ENCODE measurements around the gene RGS2.

RGS2 gene

GRCh38 chr1:192768463-192768862, 40.4 kb upstream of the RGS2 start (continued):
- TF ChIP-seq ZNF843 (tag by site-specific recombination; IDR thresholded peaks at IDR 0.05), result no peak

DNA sequence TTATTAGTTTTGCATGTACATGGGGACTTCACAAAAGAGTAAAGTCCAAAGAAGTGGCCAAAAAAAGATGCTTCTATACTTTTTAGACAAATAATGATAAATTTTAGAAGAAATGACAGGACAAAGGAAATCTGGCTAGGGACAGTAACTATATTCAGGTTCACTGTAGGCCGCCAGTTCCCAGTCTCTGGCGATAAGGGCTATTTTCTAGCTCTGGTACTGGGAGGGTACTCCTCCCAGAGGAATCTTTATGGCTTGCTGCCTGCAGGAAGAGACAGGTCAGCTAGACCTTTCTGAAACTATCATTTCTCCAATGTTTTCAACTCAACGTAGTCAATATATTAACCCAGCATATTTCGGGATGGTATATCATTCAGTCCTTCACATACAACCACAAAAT, 37.5 kb upstream of the RGS2 start:
- H3K27ac ChIP-seq (ENCODE audit: extremely low read depth, low read depth, low read length), result no peak overlapping the region
- ChIA-PET CTCF (interaction anchor here (0.6 kb wide), 2 partner anchors 10 to 235 kb away, joined by 3 read pairs; no protein-coding TSS in a partner anchor), POLR2A (no interaction called here)
- TF ChIP-seq ZFHX2 (tag by site-specific recombination; conservative IDR thresholded peaks at IDR 0.05) (no peak), ZNF529 (tag by site-specific recombination; IDR thresholded peaks at IDR 0.05; ENCODE audit: insufficient replicate concordance) (no peak), ZXDB (tag by site-specific recombination; IDR thresholded peaks at IDR 0.05) (no peak), ZNF248 (tag by site-specific recombination; IDR thresholded peaks at IDR 0.05) (no peak), ZNF175 (tag by site-specific recombination; IDR thresholded peaks at IDR 0.05) (no peak), ZNF155 (tag by site-specific recombination; IDR thresholded peaks at IDR 0.05) (no peak), ZBTB8A (tag by site-specific recombination; IDR thresholded peaks at IDR 0.05) (no peak), ZNF169 (tag by site-specific recombination; IDR thresholded peaks at IDR 0.05) (no peak), ZNF394 (tag by site-specific recombination; IDR thresholded peaks at IDR 0.05; ENCODE audit: borderline replicate concordance) (no peak), ZNF558 (tag by site-specific recombination; IDR thresholded peaks at IDR 0.05) (no peak), KLF10 (tag by site-specific recombination; IDR thresholded peaks at IDR 0.05) (no peak), ZNF514 (tag by site-specific recombination; IDR thresholded peaks at IDR 0.05) (no peak), ZBTB20 (tag by site-specific recombination; IDR thresholded peaks at IDR 0.05) (no peak), ZNF132 (tag by site-specific recombination; IDR thresholded peaks at IDR 0.05; ENCODE audit: borderline replicate concordance) (no peak), ZNF324 (tag by site-specific recombination; IDR thresholded peaks at IDR 0.05) (no peak), HOXC10 (CRISPR knock-in tag; IDR thresholded peaks at IDR 0.05) (no peak), BCL11B (tag by site-specific recombination; IDR thresholded peaks at IDR 0.05; ENCODE audit: low read depth) (no peak), ZSCAN30 (tag by site-specific recombination; IDR thresholded peaks at IDR 0.05) (no peak)
- TF ChIP-seq, protein P1, sequence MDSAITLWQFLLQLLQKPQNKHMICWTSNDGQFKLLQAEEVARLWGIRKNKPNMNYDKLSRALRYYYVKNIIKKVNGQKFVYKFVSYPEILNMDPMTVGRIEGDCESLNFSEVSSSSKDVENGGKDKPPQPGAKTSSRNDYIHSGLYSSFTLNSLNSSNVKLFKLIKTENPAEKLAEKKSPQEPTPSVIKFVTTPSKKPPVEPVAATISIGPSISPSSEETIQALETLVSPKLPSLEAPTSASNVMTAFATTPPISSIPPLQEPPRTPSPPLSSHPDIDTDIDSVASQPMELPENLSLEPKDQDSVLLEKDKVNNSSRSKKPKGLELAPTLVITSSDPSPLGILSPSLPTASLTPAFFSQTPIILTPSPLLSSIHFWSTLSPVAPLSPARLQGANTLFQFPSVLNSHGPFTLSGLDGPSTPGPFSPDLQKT (IDR thresholded peaks at IDR 0.05; ENCODE audit: borderline replicate concordance, low read depth, low read length), result no peak
- no peaks in the 10 kb centered on the region for H3K36me3 ChIP-seq (ENCODE audit: control insufficient read depth in 2 of 2, insufficient read depth in 1 of 2, low read length in 2 of 2)
- H3K9me3 ChIP-seq (ENCODE audit: control insufficient read depth, insufficient read depth, low read depth, low read length), result no peaks in the 10 kb centered on the region
- no peaks in the 10 kb centered on the region for H3K4me1 ChIP-seq (ENCODE audit: control insufficient read depth, insufficient read depth, low read length)
- H3K4me3 ChIP-seq (ENCODE audit: low read depth, low read length), result no peak overlapping the region

- ChIA-PET POLR2A (no interaction called here), CTCF (no interaction called here)
- H3K36me3 ChIP-seq (ENCODE audit: control insufficient read depth in 2 of 2, insufficient read depth in 1 of 2, low read length in 2 of 2), result no peaks in the 10 kb centered on the region
- no peak for TF ChIP-seq ZNF175 (tag by site-specific recombination; IDR thresholded peaks at IDR 0.05)
- H3K4me3 ChIP-seq (ENCODE audit: low read depth, low read length), result no peak overlapping the region
- no peaks in the 10 kb centered on the region for H3K9me3 ChIP-seq (ENCODE audit: control insufficient read depth, insufficient read depth, low read depth, low read length)
- H3K27ac ChIP-seq (ENCODE audit: extremely low read depth, low read depth, low read length), result no peak overlapping the region
- no peaks in the 10 kb centered on the region for H3K4me1 ChIP-seq (ENCODE audit: control insufficient read depth, insufficient read depth, low read length)
These were observed 33.2 kb upstream of the RGS2 start for GRCh38 chr1:192775631-192776030.

GRCh38 chr1:192776206-192776605, 32.6 kb upstream of the RGS2 start:
- H3K4me1 ChIP-seq (ENCODE audit: control insufficient read depth, insufficient read depth, low read length), result no peaks in the 10 kb centered on the region
- ChIA-PET POLR2A (no interaction called here), CTCF (no interaction called here)
- H3K9me3 ChIP-seq (ENCODE audit: control insufficient read depth, insufficient read depth, low read depth, low read length), result no peaks in the 10 kb centered on the region
- H3K36me3 ChIP-seq (ENCODE audit: control insufficient read depth in 2 of 2, insufficient read depth in 1 of 2, low read length in 2 of 2), result no peaks in the 10 kb centered on the region
- H3K27ac ChIP-seq (ENCODE audit: extremely low read depth, low read depth, low read length), result no peak overlapping the region
- H3K4me3 ChIP-seq (ENCODE audit: low read depth, low read length), result no peak overlapping the region
- TF ChIP-seq ZNF558 (tag by site-specific recombination; IDR thresholded peaks at IDR 0.05) (no peak), MEIS1 (CRISPR knock-in tag; IDR thresholded peaks at IDR 0.05; ENCODE audit: borderline replicate concordance) (no peak), SP3 (tag by site-specific recombination; IDR thresholded peaks at IDR 0.05) (no peak), ZNF266 (tag by site-specific recombination; IDR thresholded peaks at IDR 0.05; ENCODE audit: low read depth) (no peak), FEZF1 (tag by site-specific recombination; IDR thresholded peaks at IDR 0.05) (no peak), ZFP37 (tag by site-specific recombination; IDR thresholded peaks at IDR 0.05) (no peak), ZNF837 (tag by site-specific recombination; IDR thresholded peaks at IDR 0.05) (no peak), ZNF248 (tag by site-specific recombination; IDR thresholded peaks at IDR 0.05) (no peak), KLF8 (tag by site-specific recombination; IDR thresholded peaks at IDR 0.05) (no peak), SCRT2 (tag by site-specific recombination; IDR thresholded peaks at IDR 0.05) (no peak), TCF7L2 (IDR thresholded peaks at IDR 0.05; ENCODE audit: borderline replicate concordance, low read depth, low read length) (no peak)
- TF ChIP-seq, protein P2, sequence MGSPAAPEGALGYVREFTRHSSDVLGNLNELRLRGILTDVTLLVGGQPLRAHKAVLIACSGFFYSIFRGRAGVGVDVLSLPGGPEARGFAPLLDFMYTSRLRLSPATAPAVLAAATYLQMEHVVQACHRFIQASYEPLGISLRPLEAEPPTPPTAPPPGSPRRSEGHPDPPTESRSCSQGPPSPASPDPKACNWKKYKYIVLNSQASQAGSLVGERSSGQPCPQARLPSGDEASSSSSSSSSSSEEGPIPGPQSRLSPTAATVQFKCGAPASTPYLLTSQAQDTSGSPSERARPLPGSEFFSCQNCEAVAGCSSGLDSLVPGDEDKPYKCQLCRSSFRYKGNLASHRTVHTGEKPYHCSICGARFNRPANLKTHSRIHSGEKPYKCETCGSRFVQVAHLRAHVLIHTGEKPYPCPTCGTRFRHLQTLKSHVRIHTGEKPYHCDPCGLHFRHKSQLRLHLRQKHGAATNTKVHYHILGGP (tag by site-specific recombination; IDR thresholded peaks at IDR 0.05), result no peak
- TF ChIP-seq, protein P3, sequence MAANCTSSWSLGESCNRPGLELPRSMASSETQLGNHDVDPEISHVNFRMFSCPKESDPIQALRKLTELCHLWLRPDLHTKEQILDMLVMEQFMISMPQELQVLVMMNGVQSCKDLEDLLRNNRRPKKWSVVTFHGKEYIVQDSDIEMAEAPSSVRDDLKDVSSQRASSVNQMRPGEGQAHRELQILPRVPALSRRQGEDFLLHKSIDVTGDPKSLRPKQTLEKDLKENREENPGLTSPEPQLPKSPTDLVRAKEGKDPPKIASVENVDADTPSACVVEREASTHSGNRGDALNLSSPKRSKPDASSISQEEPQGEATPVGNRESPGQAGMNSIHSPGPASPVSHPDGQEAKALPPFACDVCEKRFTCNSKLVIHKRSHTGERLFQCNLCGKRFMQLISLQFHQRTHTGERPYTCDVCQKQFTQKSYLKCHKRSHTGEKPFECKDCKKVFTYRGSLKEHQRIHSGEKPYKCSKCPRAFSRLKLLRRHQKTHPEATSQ (tag by site-specific recombination; IDR thresholded peaks at IDR 0.05), result no peak

Data from HEK293 (cell line).